Measurements from ENCODE around the gene COL26A1. TPM values are rescaled to one million over a fixed set of nuclear protein-coding genes. Genes with fewer than 3 reads are reported as not detected.

Gene COL26A1
- polyA plus RNA-seq, 1 donor (not counting 4 experiments of a cell fraction or from before 2014, with no cell fraction given): not detected

- Histone ChIP-seq H3K4me2 (ENCODE audit: control insufficient read depth, extremely low read depth, insufficient read depth, low read depth, low read length) (peak overlapping the region; percentile 70), H4K20me1 (ENCODE audit: control insufficient read depth, extremely low read depth, insufficient read depth, low read length) (no peaks in the 10 kb centered on the region), H3K9me1 (ENCODE audit: control insufficient read depth, extremely low read depth, insufficient read depth, low read length) (no peaks in the 10 kb centered on the region), H3K79me2 (ENCODE audit: control insufficient read depth, insufficient read depth, low read length) (no peaks in the 10 kb centered on the region), H3K4me3 (ENCODE audit: control insufficient read depth in 2 of 3, extremely low read depth in 1 of 3, insufficient read depth in 2 of 3, low read depth in 1 of 3, low read length in 3 of 3) (peak overlapping the region in 1 of 3 experiments; percentile 35), H3K9me3 (ENCODE audit: control insufficient read depth, low read depth, low read length) (no peaks in the 10 kb centered on the region), H3K27me3 (ENCODE audit: control insufficient read depth, extremely low read depth, insufficient read depth, low read length) (peaks cover 19% of the 10 kb centered on the region), H3K27ac (ENCODE audit: control insufficient read depth, insufficient read depth, low read length) (no peak overlapping the region), H2AFZ (ENCODE audit: control insufficient read depth, low read length) (no peak overlapping the region), H3K36me3 (ENCODE audit: control insufficient read depth in 2 of 2, extremely low read depth in 1 of 2, insufficient read depth in 2 of 2, low read length in 2 of 2) (no peaks in the 10 kb centered on the region), H3K9ac (ENCODE audit: control insufficient read depth, extremely low read depth, insufficient read depth, low read length) (no peak overlapping the region), H3K4me1 (ENCODE audit: control insufficient read depth, extremely low read depth, insufficient read depth, low read length) (no peaks in the 10 kb centered on the region)
- DNase-seq (ENCODE audit: low read depth, low spot score) (no peak), FAIRE-seq (no peak)
- TF ChIP-seq, protein P1, sequence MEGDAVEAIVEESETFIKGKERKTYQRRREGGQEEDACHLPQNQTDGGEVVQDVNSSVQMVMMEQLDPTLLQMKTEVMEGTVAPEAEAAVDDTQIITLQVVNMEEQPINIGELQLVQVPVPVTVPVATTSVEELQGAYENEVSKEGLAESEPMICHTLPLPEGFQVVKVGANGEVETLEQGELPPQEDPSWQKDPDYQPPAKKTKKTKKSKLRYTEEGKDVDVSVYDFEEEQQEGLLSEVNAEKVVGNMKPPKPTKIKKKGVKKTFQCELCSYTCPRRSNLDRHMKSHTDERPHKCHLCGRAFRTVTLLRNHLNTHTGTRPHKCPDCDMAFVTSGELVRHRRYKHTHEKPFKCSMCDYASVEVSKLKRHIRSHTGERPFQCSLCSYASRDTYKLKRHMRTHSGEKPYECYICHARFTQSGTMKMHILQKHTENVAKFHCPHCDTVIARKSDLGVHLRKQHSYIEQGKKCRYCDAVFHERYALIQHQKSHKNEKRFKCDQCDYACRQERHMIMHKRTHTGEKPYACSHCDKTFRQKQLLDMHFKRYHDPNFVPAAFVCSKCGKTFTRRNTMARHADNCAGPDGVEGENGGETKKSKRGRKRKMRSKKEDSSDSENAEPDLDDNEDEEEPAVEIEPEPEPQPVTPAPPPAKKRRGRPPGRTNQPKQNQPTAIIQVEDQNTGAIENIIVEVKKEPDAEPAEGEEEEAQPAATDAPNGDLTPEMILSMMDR (optimal IDR thresholded peaks at IDR 0.05 in 1 of 3, IDR thresholded peaks at IDR 0.05 in 1 of 3, conservative IDR thresholded peaks at IDR 0.05 in 1 of 3; ENCODE audit: extremely low read depth in 1 of 3, insufficient read depth in 2 of 3, low read length in 3 of 3): no peak
- TF ChIP-seq EZH2 (IDR thresholded peaks at IDR 0.05; ENCODE audit: low read length): no peak
- dilution Hi-C loops (cut with MboI; ENCODE audit: extremely low pct_ligation_motif_present, low sequenced_read_pairs): no loop called here
Observed at GRCh38 chr7:101363196-101363733, 590 bp downstream of the COL26A1 start.

- H3K79me2 ChIP-seq (ENCODE audit: control insufficient read depth, insufficient read depth, low read length): no peaks in the 10 kb centered on the region
- no peaks in the 10 kb centered on the region for H3K36me3 ChIP-seq (ENCODE audit: control insufficient read depth in 2 of 2, extremely low read depth in 1 of 2, insufficient read depth in 2 of 2, low read length in 2 of 2)
- dilution Hi-C loops (cut with MboI; ENCODE audit: extremely low pct_ligation_motif_present, low sequenced_read_pairs): no loop called here
- H3K4me1 ChIP-seq (ENCODE audit: control insufficient read depth, extremely low read depth, insufficient read depth, low read length): no peaks in the 10 kb centered on the region
- peak overlapping the region; percentile 60 for H2AFZ ChIP-seq (ENCODE audit: control insufficient read depth, low read length)
- no peak overlapping the region for H3K9ac ChIP-seq (ENCODE audit: control insufficient read depth, extremely low read depth, insufficient read depth, low read length)
- no peak for FAIRE-seq
- no peaks in the 10 kb centered on the region for H3K9me1 ChIP-seq (ENCODE audit: control insufficient read depth, extremely low read depth, insufficient read depth, low read length)
- peak overlapping the region; percentile 70 for H3K4me2 ChIP-seq (ENCODE audit: control insufficient read depth, extremely low read depth, insufficient read depth, low read depth, low read length)
- peak; percentile 2 for DNase-seq (ENCODE audit: low read depth, low spot score)
- no peaks in the 10 kb centered on the region for H3K9me3 ChIP-seq (ENCODE audit: control insufficient read depth, low read depth, low read length)
- peaks cover 19% of the 10 kb centered on the region for H3K27me3 ChIP-seq (ENCODE audit: control insufficient read depth, extremely low read depth, insufficient read depth, low read length)
- H4K20me1 ChIP-seq (ENCODE audit: control insufficient read depth, extremely low read depth, insufficient read depth, low read length): no peaks in the 10 kb centered on the region
- TF ChIP-seq, protein P1 (optimal IDR thresholded peaks at IDR 0.05 in 1 of 3, IDR thresholded peaks at IDR 0.05 in 1 of 3, conservative IDR thresholded peaks at IDR 0.05 in 1 of 3; ENCODE audit: extremely low read depth in 1 of 3, insufficient read depth in 2 of 3, low read length in 3 of 3): peak; percentile 43 to 91 (median 69)
- TF ChIP-seq EZH2 (IDR thresholded peaks at IDR 0.05; ENCODE audit: low read length): peak; percentile 85
- H3K27ac ChIP-seq (ENCODE audit: control insufficient read depth, insufficient read depth, low read length): no peak overlapping the region
- peak overlapping the region; percentile 27 to 40 (median 35) for H3K4me3 ChIP-seq (ENCODE audit: control insufficient read depth in 2 of 3, extremely low read depth in 1 of 3, insufficient read depth in 2 of 3, low read depth in 1 of 3, low read length in 3 of 3)
Observed at GRCh38 chr7:101363734-101364374, 1.2 kb downstream of the COL26A1 start.

Data from keratinocyte (primary cell).